Muscle of arm (tissue), 12 donors: Measurements from ENCODE around the gene FBN1. TPM values are rescaled to one million over a fixed set of nuclear protein-coding genes. Genes with fewer than 3 reads are reported as not detected.

Source experiments
- DNase-seq: peaks from one replicate; pipeline ENCODE4 v3.0.0-alpha.2; 2013
- polyA plus RNA-seq, 12 donors: library from polyadenylated mRNA; unstranded; fragments of 120-200 nt; gene quantifications; one replicate each; pipeline ENCODE4 v1.2.1, GENCODE V29; 2013; ENCODE audit not compliant: insufficient read length in 12 of 12

The FBN1 gene
- polyA plus RNA-seq, 12 donors, result 166 to 435 (median 214) TPM; not detected in 1

DNA sequence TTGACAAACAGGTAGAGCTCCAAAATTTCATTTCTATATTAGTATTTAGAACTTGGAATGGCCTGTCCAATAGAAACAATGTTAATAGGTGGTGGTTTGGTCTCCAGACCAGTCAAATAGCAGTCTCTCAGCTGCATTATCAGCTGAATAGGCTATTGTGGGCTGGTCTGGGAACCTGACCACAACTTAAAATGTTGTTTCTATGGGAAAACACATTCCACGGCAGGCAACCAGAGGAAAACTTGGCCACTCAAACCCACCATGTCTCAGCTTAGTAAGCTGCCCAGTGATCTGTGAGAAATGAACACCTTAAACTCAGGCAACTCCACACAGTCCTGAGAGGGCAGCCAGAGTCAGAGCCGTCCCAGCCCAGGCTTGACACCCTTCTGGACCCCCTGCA, 20.4 kb downstream of the FBN1 start:
- no peak for DNase-seq

DNA sequence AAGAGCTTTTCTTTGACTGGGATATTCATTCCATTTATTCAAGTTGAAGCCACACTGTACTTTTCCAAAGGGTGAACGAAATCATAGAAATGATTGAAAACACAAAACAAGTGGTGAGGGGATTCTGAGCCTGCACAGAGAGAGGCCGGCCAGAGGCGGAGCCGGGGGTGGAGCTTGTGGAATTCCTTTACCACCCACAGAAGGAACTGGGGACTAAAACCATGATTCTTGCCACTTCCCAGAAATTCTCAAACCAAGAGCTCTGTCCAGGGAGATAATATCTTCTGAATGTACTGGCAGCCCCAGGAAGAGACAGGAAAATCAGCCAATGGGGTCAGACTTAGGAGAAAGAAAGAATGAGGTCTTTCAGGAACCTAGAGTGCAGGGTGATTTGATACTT, 20.8 kb downstream of the FBN1 start:
- no peak for DNase-seq

DNA sequence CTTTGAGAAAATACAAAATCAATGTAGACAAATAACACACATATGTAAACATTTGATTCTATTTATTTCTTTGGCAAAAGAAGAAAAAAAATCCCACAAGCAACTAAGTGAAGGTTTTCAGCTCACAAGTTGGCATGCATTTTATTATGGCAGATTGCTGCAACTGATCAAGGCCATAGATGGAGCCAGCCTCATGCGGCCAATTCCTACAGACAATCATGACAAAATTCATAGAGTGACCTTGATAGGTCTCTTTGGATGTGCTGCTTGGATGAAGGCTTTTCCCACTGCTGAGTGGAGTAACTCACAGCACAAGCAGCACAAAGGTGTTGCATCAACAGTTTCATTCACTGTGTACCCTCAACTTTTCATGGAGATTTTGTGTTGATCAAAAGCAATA, 22.1 kb downstream of the FBN1 start:
- no peak for DNase-seq

DNA sequence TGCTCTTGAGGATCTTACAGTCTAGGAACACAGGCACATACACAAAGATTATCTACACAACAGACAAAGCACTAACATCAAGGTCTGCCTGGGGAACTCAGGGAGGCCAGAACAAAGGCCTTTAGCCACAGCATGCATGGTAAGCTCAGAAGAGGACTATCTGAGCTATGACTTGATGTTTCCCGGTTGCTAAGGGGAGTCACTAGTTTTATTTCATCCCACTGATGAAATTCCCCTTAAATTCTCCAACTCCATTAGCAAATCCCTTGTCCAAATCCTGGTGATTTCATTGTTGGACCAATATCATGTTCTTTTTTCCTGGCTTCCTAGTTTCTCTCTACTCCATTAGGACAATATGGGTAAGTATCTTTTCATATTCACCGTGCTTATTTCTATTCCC, 23.3 kb downstream of the FBN1 start:
- peak; percentile 31 for DNase-seq

DNA sequence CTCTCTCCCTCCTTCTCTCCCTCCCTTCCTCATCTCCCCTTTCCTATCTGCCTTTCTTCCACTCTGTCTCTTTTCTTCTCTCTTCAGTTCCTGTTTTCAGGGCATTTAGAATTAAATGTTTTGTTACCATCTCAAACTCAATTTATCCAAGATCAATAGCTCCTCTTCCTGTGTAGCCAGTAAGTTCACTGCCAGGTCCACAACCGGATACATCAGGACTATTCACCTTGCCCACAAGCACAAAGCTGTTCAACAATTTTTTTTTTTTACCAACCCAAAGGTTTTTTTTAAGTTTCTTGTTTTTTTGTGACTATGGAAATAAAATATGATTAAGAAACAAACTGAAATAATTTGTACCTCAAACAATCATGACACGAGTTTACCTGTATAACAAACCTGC, 26.1 kb downstream of the FBN1 start:
- no peak for DNase-seq

DNA sequence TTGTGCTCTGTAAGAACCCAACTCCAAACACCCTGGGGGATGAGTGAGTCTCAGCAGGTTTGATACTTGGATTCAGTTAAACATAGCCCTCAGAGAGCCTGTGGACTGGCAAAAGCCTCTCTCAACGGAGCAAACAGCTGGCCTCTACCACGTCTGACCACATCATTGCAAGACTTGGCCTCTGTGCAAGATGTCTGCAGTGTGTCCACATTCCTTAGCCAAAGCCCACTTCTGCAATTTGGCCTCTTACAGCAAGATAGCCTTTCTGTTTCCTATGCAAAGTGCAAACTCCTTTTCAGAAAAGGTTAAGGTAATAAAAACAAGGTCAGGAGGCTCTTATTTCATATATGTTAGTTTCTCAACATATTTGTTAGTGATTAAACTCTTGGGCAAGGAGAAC, 27.9 kb downstream of the FBN1 start:
- DNase-seq, result peak; percentile 19

DNA sequence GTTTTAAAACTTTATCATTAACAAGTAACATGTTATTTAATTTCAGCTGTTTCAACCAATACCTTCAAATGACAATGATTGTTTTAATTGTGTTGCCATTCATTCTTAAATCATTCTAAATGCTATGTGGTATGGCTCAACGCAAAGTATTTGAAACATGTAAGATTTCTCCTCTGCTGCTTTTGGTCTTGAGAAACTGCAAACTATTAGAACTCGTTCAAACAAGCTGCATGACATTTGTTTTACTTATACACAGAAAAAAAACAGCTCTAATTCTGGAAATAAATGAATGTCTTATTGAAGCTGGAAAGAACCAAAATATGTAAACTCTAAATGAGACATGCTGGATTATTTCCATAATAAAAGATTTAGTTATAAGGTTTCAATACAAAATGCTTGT, 29.3 kb downstream of the FBN1 start:
- no peak for DNase-seq

DNA sequence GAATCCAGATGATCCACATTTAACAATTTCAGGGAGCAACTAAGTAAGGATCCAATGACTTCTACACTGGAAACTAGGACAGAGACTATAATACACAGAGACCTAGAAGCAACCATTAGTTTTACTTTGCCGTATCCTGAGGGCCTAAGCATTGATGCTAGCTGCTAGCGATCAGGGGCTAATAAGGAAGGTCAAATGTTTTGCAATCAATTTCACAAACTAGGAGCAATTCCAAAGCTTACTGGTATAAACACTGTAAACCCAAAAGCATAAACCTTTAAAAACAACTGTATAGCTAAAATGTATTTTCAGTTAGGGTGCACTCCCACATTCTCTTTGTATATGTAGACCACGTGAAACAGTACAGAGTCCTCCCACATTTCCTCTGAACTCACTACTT, 31.5 kb downstream of the FBN1 start:
- no peak for DNase-seq

DNA sequence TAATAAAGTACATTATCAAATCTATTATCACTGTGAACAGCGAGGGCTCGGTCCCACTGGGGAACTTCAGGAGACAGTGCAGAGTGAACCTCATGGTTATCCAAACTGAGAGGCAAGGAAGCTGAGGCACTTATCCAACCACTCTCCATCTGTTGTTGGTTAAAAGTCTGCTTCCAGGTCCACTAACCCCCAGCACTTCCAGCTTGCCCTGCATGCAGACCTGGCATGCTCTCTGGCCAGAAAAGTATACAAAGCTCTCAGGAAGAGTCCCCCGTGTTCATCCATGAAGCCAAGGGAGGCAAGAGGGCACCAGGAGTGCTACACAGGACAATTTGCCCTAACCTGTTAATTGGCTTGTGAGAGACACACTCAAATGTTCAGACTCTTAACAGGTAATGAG, 36.0 kb downstream of the FBN1 start:
- no peak for DNase-seq

DNA sequence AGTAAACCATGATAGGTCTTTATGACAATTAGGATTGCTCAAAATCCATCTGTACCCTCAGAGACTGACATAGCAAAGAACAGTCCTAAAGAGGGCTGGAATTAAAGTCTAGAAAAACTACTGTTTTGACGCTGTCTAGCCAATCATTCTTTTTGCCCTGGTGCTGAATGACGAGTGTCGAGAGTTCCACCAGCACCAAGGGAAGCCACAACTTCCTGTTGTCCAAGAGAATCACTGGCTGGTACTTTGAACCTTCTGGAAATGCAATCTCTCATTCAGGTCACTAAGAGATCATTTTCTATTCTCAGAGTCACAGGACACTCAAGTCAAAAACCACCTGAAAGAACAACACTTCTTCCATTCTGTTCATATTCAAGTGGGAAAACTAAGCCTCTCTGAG, 37.7 kb downstream of the FBN1 start:
- DNase-seq, result no peak

DNA sequence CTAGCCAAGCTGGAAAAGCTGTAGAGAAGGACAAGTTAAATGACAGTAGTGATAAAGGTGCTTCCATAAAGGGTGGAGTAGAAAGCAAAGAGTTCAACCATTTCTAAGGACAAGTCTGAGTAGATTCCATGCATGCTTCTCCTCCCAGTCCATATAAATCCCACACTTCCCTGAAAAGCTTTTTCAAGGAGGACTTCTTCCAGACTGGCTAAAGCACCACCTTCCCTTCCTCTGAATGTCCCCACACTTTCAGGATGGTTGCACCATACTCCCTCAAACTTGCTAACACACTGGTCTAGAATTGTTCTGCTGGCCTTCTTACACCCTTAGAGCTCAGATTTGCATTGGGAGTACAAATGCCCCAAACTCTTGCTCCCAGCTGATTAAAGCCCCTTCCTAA, 40.9 kb downstream of the FBN1 start:
- DNase-seq, result no peak

DNA sequence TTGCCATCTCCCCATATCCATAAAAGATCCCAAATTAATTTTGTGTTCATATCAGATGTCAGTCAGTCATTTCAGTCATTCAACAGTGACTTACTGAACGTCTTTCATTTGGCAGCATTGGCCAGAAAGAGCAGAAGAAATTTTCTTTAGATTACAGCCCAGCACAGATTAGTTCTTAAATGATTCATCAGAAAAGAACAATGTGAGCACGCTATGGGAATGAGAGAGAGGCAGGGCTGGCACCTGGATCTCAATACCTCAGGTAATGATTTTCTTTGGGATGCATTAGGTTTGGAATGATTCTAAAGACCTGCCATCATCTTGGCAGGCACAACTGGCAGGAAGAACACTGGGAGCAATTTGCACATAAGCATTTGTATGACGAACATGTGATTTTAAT, 41.6 kb downstream of the FBN1 start:
- no peak for DNase-seq

DNA sequence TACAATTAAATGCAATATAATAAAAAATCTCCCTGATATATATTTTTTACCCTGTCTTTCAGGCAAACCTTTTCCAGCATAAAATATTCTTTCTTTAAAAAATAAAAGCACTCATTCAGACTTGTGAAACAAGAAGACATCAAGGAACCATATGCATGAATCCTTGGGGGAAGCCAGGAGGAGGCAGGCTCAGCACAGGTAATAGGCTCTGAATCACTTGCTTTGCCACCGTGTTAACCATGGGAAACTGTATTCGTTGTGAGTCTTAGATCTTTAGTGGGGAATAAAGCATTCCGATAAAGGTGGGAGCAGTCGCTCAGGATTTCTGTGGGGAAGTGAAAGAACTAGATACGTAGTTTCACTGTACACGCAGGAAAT, 42.4 kb downstream of the FBN1 start:
- no peak for DNase-seq

DNA sequence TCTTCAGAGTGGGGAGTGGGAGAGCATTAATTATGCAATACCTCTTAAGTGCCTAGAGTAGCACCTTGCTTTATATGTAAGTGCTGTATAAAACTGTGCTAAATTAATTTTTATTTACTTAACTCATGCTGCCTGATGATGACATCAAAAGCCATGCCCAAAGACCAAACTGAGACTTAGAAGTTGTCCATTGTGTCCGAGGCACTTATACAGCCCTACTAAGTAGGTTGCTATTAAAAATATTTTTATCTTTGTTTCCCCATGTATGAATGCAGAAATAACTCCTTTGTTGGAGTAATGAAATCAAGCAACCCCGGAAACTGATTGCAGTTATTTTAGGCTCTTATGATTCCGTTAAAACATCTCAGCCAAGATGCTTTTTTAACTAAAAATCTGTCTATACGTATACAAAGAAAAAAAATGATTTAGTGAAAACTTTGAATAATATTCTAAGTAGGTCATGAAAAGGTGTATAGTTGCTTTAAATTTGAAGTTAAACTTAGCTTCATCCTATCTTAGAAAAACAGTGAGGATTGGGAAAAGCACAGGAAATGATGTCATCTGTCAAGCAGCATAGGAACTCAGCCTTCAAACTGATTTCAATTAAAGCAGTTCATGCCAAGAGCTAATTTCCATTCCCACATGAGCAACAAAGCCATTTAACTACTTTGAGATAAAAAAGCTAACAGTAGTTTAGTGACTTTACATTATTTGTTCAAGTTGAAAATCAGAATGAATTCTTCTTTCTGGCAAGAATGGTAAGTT, 43.0 kb downstream of the FBN1 start:
- no peak for DNase-seq

DNA sequence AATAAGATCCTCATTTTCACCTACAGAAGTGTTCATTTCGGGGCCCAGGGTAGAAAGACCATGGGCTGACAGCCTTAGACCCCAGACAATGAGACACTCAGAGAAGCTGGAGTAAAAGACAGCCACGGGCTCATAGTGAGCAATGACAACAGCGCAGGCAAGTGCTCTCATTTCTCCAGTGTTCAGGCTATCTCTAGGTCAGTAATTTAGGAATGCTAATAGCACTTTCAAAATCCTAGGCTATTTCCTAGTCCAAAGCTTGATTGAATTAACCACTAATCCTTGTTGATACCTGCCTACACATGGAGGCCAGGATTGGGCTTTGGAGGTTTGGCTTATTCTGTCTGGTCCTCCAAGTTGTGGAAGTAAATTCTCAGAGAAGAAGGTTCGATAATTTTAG, 44.4 kb downstream of the FBN1 start:
- DNase-seq, result no peak

DNA sequence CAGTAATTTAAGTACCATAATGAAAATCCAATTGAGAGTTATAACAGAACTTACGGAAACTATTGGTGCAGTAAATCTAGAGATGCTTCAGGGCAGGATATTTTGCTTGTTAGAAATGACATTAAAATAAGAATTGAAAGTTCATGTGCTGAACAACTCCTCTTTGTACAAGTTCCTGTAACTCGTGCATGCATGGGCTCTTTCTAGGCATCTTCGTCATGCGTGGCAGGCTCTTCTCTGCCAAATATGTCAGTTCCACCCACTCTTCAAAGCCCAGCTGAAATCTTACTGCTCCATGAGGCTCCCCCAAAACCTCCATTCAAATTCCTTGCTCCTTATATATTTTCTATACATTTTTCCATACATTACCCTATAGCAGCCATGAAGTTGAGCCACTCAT, 48.7 kb downstream of the FBN1 start:
- no peak for DNase-seq

DNA sequence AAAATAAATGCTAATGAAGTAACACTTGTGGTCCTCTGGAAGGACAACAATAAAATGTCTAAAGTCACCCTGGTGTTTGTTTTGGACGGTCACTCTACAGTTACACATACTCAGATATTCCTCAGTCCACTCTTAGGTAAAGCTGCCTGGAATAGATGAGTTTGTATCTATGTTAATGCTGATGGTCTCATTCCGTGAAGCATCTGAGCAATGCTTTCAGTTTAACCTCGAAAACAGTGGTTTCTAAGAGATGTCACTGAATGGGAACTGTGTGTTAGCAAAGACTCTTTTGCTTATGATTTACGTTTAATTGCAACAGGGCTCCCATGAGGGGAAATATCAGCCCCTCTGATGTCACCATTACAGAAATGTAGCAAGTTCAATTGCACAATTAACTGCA, 49.1 kb downstream of the FBN1 start:
- DNase-seq, result no peak

DNA sequence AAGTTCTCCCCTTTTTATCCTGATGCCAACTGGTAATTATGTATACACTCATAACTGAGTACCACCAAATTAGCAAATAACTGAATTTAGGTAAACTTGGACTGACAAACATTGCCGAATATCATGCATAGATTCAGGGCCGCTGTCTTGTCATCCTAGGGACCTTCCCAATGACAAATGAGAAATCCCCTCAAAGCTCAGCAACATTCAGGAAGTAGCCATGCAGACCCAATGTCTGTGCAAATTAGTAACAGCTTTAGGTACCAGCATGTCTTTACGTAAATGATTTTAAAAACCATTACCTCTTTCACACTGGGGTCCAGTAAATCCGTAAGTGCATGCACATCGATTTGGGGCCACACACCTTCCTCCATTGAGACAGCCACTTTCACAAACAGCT, 49.5 kb downstream of the FBN1 start:
- DNase-seq, result no peak

DNA sequence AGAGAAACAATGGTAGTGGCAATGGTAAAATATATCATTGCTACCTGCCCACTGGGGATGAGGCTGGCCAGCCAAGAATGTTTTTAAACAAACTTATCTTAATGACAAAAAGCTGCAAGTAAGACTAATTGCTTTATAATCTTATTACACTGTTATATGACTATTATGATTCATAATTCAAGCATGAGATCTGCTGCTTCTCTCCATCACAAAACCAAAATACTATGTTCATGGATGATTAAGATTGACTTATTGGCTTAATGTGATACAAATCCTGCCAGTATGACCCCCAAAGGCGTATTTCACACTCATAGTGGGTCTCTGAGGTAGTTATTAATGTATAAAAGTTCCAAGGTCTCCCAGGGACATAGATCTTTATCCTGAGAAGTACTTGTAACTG, 52.6 kb downstream of the FBN1 start:
- no peak for DNase-seq

DNA sequence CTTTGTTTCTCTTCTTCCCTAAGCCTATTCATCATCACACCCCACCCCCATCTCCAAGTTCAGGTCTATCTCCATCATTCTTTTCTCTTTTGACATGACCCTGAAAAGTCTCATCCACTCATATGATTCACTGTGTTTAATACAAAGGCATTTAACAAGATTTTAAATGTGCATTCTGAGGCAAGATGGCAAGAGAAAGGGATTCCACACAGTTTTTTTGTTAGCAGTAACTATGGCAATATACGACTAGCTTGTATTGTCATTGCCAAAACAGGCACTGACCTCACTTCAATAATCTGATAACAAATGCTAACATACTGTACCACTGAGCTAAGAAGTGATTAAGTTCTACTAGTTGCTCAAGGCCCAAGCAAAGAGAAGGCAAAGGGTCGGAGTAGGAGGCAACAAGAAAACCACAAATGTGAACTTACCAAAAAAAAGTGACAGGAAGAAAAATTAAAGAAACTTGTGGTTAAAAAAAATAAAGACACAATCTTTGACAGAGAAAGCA, 53.2 kb downstream of the FBN1 start:
- DNase-seq, result no peak

DNA sequence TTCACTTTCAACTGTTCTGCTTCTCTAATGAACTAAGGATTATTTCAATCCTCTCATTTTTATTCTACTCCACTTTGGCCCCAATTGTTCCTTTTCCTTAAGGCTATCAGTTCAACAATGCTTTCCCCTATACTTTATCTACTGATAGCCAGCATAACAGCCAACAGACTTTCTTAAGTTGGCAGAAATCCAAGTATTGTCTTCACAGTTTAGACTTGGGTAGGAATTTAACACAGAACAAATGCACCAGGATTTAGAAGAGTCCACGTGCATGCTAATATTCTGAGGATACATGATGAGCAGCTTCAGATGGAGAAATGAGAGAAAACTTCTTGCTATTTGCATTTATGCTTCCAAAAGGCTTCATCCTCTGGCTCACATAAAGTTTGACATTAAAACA, 54.8 kb downstream of the FBN1 start:
- DNase-seq, result no peak

DNA sequence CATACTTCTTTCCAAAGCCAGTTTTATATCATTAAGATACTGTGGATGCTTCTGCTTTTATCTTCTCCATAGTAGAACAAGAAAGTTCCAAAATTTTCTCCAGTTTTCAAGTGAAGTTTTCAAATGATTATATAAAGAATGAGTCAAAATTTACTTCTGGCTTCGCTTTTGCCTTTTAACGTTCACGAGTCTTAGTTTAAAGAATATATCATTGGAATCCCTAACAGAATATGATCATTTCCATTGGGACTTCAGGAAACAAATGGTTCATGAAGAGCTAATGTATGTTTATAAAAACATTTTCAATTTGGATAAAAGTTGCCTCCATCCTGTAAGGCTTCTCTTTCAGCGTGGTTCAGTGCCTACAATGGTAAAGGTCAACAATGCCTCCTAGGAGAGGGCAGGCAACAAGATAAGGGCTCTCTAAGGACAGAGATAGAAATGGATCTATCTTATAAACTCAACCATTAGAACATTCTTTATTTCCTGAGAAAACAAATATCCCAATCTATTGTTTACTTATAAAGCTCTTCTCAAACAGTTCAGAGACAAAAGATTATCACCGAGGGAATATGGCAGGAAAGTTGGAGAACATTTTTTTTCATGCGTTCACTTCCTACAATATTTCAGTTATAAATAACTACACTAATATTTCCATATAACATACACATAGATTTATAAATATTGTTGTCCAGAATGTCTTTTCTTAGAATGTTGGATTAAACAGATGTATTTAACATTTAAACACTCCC, 60.5 kb downstream of the FBN1 start:
- no peak for DNase-seq

DNA sequence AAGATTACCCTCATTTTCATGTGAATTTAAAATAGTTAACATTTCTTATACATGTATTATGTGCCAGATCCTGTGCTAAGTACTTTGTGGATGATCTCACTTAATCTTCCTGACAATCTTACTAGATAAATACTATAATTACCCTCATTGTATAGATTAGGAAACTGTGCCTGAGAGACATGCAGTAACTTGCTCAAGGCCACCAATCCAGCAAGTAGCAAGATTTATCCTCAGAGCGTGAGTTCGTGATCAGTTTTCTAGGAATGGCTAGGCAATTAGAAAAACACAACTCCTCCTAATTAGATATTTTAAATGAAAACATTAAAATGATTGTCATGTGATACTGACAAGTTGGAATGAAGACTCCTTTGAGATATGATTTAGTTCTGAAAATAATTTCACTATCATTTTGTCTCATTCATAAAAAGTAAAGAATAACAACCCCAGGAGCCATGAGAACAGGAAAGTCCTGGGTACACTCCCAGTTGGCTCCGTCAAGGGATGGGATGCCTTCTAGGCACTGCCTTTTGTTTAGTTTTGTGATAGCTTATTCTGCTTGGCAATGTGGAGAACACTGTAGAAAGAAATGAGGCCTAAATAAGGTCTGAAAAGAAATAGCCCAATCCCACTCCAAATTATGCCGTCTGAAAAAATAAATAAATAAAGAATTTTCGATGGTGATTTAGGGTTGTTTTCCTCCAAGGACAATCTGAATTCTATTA, 61.3 kb downstream of the FBN1 start:
- DNase-seq, result no peak
